GM10248 (cell line): ENCODE measurements around the gene PDGFD.

Source experiments
- CTCF ChIA-PET: fragments of 300-600 bp; sonication (Branson Sonifier 250); formaldehyde crosslinking; extraction: SDS; loops from one replicate; lab custom pipeline; 2021; ENCODE audit warnings: antibody characterized with exemption; lab: Yijun Ruan, JAX
- POLR2A ChIA-PET: fragments of 350-650 bp; sonication (Branson Sonifier 250); formaldehyde crosslinking; extraction: SDS; loops from one replicate; lab custom pipeline; 2020; ENCODE audit warnings: antibody characterized with exemption; lab: Yijun Ruan, JAX
- DNase-seq: peaks from one replicate; pipeline ENCODE4 v3.0.0; 2012; ENCODE audit errors: extremely low spot score
- TF ChIP-seq, protein P1 (sequence below): IDR thresholded peaks from 2 replicates; pipeline ENCODE4 v1.5.1; 2012; ENCODE audit warnings: mild to moderate bottlenecking, low read depth; ENCODE audit errors: extremely low read depth, missing control alignments, control extremely low read depth

The PDGFD gene

GRCh38 chr11:103994094-103994493, 169.9 kb downstream of the PDGFD start:
- POLR2A ChIA-PET, result no interaction called here
- TF ChIP-seq, protein P1, sequence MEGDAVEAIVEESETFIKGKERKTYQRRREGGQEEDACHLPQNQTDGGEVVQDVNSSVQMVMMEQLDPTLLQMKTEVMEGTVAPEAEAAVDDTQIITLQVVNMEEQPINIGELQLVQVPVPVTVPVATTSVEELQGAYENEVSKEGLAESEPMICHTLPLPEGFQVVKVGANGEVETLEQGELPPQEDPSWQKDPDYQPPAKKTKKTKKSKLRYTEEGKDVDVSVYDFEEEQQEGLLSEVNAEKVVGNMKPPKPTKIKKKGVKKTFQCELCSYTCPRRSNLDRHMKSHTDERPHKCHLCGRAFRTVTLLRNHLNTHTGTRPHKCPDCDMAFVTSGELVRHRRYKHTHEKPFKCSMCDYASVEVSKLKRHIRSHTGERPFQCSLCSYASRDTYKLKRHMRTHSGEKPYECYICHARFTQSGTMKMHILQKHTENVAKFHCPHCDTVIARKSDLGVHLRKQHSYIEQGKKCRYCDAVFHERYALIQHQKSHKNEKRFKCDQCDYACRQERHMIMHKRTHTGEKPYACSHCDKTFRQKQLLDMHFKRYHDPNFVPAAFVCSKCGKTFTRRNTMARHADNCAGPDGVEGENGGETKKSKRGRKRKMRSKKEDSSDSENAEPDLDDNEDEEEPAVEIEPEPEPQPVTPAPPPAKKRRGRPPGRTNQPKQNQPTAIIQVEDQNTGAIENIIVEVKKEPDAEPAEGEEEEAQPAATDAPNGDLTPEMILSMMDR, result no peak
- CTCF ChIA-PET, result no interaction called here
- DNase-seq, result no peak

DNA sequence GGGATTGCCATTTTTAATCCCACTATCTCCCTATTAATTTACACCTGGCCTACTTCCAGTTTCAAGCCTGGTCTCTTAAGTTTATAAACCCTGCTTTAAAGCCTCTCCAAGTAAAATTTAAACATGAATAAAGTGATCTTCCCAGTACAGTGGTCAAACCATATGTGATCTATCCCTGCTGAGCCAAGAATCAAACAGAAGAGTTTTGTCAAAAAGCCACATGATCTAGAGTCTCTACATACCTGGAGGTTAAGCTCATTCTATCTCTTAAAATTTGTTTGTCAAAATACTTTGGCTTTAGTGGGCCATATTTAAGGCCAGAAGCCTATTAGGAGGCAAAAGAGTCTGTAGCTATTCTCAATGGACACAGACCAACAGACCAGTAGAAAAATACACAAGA, 170.4 kb downstream of the PDGFD start:
- ChIA-PET POLR2A (no interaction called here), CTCF (interaction anchor here (1.0 to 1.1 kb wide), 2 partner anchors 15 to 18 kb away, joined by 3 read pairs; no protein-coding TSS in a partner anchor)
- TF ChIP-seq, protein P1, result no peak
- DNase-seq, result no peak

- CTCF ChIA-PET, result interaction anchor here (2.1 kb wide), 1 partner anchor 9 kb away, joined by 8 read pairs; no protein-coding TSS in a partner anchor
- POLR2A ChIA-PET, result no interaction called here
- DNase-seq, result no peak
- TF ChIP-seq, protein P1, result no peak
These were observed 175.4 kb downstream of the PDGFD start for GRCh38 chr11:103988595-103988969.

DNA sequence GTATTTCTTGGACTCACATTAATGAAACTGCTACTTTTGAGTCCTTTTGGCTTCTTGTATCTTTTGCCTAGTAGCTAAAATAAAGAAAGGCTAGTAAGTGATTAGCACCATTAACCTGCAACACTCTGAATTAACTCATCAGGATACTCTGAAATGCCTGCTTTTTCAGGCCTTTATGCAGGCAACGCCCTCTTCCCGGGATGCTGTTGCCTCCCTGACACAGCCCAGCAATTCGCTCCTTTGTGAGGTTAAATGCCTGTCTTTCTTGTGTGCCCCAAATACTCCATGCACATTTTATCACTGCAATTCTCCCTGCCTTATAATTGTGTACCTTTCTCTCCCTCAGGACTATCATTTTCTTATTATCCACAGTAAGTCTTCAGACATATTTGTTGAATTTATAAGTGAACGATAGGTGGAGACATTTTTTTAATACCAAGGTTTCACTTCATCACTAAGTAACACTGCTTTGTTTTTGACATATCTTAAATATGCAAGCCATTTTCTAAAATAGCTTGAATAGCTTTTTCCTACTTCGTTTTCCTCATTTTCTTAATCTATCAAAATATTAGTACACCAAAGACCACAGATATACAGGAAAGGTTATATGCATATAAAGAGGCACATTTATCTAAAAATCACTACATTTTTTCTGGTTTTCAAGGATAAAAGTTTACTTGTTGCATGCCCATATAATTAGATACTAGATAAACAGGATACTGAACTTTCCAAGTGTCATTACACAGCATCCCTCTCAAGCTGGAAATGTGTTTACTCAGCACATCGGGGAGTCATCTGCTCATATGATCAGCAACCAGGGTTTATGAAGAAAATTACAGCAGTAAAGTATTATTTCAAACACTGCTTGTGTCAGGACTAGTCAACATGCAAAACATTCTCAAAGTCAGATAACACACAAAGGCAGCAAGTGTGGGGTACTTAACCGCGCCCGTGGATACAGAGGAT, 176.0 kb downstream of the PDGFD start:
- TF ChIP-seq, protein P1, result peak; percentile 5
- POLR2A ChIA-PET, result no interaction called here
- no peak for DNase-seq
- CTCF ChIA-PET, result interaction anchor here (0.9 to 2.1 kb wide), 5 partner anchors 8 to 65 kb away, joined by 3 to 8 read pairs (median 3); no protein-coding TSS in a partner anchor

- ChIA-PET POLR2A (interaction anchor here (0.6 kb wide), 1 partner anchor 53 kb away, joined by 5 read pairs; no protein-coding TSS in a partner anchor), CTCF (interaction anchor here (1.1 to 1.4 kb wide), 2 partner anchors 12 to 22 kb away, joined by 3 read pairs; no protein-coding TSS in a partner anchor)
- no peak for DNase-seq
- TF ChIP-seq, protein P1, result no peak
These were observed 178.9 kb downstream of the PDGFD start for GRCh38 chr11:103985041-103985440.

GRCh38 chr11:103980108-103980507, 183.8 kb downstream of the PDGFD start:
- no peak for DNase-seq
- TF ChIP-seq, protein P1, result no peak
- CTCF ChIA-PET, result interaction anchor here (1.5 to 1.7 kb wide), 3 partner anchors 8 to 46 kb away, joined by 3 to 8 read pairs (median 3); no protein-coding TSS in a partner anchor
- POLR2A ChIA-PET, result no interaction called here
